GM18907 (cell line): ENCODE measurements around the gene ANKK1.

Experiments
- ATAC-seq: cut with Tn5 transposase; IDR thresholded peaks from one replicate; pipeline ENCODE4 v1.9.1; 2021; ENCODE audit warnings: mild to moderate bottlenecking, moderate library complexity; ENCODE audit not compliant: unreplicated experiment

Gene ANKK1

GRCh38 chr11:113387605-113388211, at the start of gene ANKK1:
ANKK1 (plus strand) TSS chr11:113387779; CDS start chr11:113387885, 106 bp downstream.
- no peak for ATAC-seq

GRCh38 chr11:113338730-113339129, 48.8 kb upstream of the ANKK1 start:
- ATAC-seq = no peak

- no peak for ATAC-seq
Observed at GRCh38 chr11:113339929-113340589, 47.5 kb upstream of the ANKK1 start.

GRCh38 chr11:113341388-113342165, 46.0 kb upstream of the ANKK1 start:
- ATAC-seq = no peak

- no peak for ATAC-seq
Observed at GRCh38 chr11:113345978-113346377, 41.6 kb upstream of the ANKK1 start.

GRCh38 chr11:113349528-113349927, 38.1 kb upstream of the ANKK1 start:
- no peak for ATAC-seq

- ATAC-seq = no peak
Observed at GRCh38 chr11:113350336-113351067, 37.1 kb upstream of the ANKK1 start.

- ATAC-seq = no peak
Observed at GRCh38 chr11:113351068-113351450, 36.5 kb upstream of the ANKK1 start.

GRCh38 chr11:113351480-113351879, 36.1 kb upstream of the ANKK1 start:
- ATAC-seq = no peak

GRCh38 chr11:113356203-113356602, 31.4 kb upstream of the ANKK1 start:
- no peak for ATAC-seq

GRCh38 chr11:113363406-113363805, 24.2 kb upstream of the ANKK1 start:
- ATAC-seq = no peak

GRCh38 chr11:113363996-113364641, 23.5 kb upstream of the ANKK1 start:
- no peak for ATAC-seq

- ATAC-seq = no peak
Observed at GRCh38 chr11:113365895-113366294, 21.7 kb upstream of the ANKK1 start.

- ATAC-seq = no peak
Observed at GRCh38 chr11:113369411-113369810, 18.2 kb upstream of the ANKK1 start.

GRCh38 chr11:113370634-113371033, 16.9 kb upstream of the ANKK1 start:
- no peak for ATAC-seq

- no peak for ATAC-seq
Observed at GRCh38 chr11:113372309-113372708, 15.3 kb upstream of the ANKK1 start.

GRCh38 chr11:113373306-113373705, 14.3 kb upstream of the ANKK1 start:
- ATAC-seq = no peak

- ATAC-seq = no peak
Observed at GRCh38 chr11:113373981-113374560, 13.5 kb upstream of the ANKK1 start.

GRCh38 chr11:113375402-113375801, 12.2 kb upstream of the ANKK1 start:
- no peak for ATAC-seq

GRCh38 chr11:113376156-113376555, 11.4 kb upstream of the ANKK1 start:
- ATAC-seq = no peak
